ENCODE results near the gene KRTAP4-11.
"Not testable (repeated sequence)": the region's sequence is repeated elsewhere in the genome, so short reads cannot be mapped to it uniquely, and the experiment has no call there.

The KRTAP4-11 gene

DNA sequence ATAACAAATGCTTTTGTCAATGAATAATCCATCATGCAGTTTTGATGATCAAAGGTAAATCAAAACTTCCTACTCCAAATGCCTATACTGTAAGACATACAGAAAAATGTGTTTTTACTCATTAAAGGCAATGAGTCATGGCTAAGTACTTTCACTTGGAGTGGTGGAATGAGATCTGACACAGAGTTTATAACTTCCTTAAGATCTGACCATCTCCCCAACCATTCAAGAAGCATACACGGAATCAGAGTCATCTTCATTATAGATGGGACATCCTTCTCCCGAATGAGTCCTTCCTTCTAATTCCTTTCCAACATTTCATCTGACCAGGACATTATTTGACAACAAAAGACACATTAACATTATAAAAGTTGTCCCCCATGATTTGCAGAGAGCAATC, 34.7 kb downstream of the KRTAP4-11 start:
- not testable (repeated sequence) for DNase-seq

DNA sequence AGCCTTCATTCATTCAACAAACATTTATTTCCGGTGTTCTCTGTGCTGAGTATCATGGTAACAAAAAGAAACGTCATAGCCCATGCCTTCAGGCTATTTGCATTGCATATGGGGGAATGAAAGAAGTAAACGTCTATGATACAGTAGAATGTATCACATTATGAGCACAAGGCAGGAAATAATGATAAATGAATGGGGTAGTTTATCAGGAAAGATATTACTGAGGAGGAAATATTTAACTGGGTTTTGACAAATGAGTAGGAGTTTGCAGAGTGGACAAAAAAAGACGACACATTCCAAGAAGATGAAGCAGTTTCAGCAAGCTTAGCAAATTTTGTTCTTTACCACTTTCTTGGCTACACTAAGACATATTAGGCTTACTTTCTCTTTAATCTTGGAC, 35.5 kb downstream of the KRTAP4-11 start:
- DNase-seq, result no peak

DNA sequence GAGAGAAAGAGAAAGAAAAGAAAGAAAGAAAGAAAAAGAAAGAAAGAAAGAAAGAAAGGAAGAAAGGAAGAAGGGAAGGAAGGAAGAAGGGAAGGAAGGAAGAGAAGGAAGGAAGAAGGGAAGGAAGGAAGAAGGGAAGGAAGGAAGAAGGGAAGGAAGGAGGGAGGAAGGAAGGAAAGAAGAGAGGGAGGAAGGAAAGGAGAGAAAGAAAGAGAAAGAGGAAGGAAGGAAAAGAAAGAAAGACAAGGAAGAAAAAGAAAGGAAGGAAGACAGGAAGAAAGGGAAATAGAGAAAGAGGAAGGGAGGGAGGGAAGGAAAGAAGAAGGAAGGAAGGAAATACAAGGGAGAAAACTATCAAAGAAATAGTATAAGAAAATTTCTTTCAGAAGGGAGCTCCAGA, 41.4 kb downstream of the KRTAP4-11 start:
- no peak for DNase-seq

DNA sequence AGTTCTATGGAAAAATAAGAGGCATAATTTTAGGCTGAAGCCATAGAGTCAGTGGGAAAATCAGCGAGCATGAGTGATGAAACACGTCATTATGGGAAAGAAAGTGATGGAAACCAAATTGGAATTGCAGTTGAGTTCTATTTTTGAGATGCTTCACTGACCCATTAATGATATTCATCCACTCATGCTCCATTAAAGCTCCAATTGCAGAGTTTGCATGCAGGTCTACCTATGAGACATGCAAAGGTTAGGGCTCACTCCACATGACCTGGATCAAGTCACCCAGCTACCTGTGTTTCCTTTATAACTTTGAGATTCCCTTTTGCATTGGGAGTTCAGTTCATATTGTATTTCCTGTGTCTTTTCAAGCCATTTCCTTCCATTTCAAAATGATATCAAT, 44.5 kb downstream of the KRTAP4-11 start:
- DNase-seq, result no peak

DNA sequence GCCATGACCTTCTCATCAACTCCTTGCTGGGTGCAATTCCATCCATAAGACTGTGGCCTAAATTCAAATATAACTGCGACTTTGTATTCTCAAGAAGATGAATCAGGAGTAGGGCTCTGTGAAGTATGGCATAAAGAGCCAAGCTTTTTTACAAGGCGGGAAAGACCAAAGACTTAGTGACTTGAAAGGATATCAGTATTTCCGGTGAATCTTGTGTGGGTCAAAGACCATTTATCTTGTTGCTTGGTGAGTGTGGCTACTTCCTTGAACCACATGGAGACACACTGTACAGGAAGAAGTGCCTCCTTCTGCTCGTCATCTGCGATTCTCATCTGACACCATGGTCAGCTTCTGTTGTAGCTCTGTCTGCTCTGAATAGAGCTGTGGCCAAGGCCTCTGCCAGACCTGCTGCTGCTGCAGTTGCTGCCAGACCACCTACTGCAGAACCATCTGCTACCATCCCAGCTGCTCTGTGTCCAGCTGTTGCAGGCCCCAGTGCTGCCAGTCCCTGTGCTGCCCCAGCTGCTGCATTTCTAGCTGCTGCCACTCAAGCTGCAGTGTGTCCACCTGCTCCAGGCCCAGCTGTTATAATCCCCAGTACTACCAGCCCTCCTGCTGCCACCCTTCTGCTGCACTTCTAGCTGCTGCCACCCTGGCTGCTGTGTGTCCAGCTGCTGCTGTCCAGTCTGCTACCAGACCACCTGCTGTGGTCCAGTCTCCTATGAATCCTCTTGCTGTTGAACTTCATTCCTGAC, 46.4 kb downstream of the KRTAP4-11 start:
- DNase-seq, result peak; percentile 62

DNA sequence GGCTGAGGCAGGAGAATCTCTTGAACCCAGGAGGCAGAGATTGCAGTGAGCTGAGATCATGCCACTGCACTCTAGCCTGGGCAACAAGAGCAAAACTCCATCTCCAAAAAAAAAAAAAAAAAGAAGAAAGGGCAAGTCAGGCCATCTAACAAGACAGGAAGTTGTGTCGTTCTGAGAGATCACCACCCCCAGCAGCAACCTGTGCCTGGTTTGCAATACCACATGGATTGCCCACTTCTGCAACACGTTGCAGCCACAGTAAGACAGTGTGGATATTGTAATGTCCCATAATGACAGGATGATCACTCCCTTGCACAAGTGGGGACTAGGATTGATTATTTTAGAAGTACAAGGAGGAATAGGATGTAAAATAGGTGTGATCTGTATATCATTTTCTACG, 49.1 kb downstream of the KRTAP4-11 start:
- DNase-seq, result no peak

DNA sequence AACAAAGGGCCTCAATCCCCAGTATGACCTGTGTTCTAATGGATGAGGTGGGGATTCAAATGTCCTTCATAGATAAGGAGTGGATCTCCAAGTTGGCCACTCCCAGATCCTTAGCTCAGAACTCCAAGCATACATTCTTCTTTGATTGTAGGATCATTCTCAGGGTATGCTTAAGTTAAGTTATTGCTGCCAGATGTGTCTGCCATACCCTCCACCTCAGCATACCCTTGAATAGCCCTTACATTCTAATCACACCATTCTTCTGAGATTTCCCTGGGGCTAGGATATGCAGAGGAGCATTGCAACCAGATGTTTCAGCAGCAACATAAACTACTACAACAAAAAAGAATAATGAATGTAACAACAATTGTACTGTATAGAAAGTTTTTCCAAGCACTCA, 50.9 kb downstream of the KRTAP4-11 start:
- no peak for DNase-seq

Data from NCI-H146 (cell line).